HG02571 (cell line): ENCODE measurements around the gene SCUBE1.
"Not testable (repeated sequence)": the region's sequence is repeated elsewhere in the genome, so short reads cannot be mapped to it uniquely, and the experiment has no call there.

Experiments used
- ATAC-seq: cut with Tn5 transposase; IDR thresholded peaks from one replicate; pipeline ENCODE4 v1.9.1; 2021; ENCODE audit warnings: mild to moderate bottlenecking, moderate library complexity; ENCODE audit not compliant: unreplicated experiment

The SCUBE1 gene

DNA sequence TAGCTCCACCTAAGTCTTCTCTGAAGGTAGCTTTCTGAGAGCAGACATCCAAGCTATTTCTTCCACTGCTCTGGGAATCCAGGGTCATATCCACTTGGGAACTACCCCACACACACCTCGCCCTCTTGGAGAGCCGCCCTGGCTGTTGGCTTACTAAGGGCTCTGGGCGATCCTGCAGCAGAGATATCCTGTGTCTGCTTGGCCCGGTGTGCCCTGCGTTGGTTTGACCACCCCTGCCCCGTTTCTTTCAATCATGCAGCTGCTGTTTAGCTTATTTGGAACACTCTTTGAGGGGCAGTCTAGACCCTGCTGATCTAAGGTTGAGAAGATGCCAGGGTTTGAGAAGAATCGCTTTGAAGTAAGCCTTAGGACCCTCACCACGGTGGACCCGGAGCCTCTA is 17.4 kb upstream of the SCUBE1 start:
- no peak for ATAC-seq

DNA sequence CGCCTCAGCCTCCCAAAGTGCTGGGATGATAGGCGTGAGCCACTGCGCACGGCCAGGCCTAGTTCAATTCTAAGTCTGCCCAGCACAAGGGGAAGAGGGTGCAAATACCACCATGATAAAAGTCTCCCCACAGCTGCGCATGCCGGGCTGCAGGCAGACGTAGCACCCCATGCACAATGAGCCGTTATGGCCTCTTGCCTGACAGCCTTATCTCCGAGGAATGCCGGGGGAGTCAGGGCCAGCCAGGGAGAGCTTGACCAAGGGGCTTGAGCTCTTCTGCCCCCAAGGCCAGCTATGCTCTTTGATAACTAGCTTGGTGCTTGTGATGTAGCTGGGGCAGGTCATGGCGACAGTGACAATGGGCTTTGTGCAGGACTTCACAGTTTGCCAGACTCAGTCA is 13.7 kb upstream of the SCUBE1 start:
- ATAC-seq = no peak

DNA sequence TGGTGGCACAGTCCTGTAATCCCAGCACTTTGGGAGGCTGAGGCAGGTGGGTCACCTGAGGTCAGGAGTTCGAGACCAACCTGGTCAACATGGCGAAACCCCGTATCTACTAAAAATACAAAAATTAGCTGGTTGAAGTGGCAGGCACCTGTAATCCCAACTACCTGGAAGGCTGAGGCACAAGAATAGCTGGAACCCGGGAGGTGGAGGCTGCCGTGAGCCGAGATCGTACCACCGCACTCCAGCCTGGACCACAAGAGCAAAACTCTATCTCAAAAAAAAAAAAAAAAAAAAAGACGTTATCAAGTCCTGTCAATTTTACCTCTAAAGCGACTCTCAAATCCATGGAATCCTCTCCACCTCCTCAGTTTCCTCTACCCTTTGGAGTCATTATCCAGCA is 12.5 kb upstream of the SCUBE1 start:
- not testable (repeated sequence) for ATAC-seq

GRCh38 chr22:43351966-43352345 is 8.8 kb upstream of the SCUBE1 start:
- ATAC-seq = no peak

DNA sequence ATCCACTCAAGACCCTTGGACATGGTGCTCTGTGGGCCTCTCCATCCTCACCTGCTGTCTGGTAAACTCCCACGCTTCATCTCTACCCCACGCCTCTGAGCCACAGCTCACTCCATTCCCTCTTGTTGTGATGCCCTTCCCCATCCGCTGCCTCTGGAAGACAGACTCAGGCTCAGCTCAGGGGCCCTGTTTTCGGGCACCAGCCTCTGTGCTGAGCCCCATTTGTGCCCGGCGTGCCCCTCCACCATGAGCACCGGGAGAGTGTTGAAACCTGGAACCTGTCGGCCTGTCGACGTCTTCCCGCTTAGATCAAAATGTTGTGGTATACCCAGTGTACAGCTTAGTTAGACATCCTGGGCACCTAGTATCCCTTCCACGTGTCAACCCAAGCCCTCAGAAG is 6.5 kb upstream of the SCUBE1 start:
- no peak for ATAC-seq

- no peak for ATAC-seq
Measured at GRCh38 chr22:43346521-43346929, 3.4 kb upstream of the SCUBE1 start.

DNA sequence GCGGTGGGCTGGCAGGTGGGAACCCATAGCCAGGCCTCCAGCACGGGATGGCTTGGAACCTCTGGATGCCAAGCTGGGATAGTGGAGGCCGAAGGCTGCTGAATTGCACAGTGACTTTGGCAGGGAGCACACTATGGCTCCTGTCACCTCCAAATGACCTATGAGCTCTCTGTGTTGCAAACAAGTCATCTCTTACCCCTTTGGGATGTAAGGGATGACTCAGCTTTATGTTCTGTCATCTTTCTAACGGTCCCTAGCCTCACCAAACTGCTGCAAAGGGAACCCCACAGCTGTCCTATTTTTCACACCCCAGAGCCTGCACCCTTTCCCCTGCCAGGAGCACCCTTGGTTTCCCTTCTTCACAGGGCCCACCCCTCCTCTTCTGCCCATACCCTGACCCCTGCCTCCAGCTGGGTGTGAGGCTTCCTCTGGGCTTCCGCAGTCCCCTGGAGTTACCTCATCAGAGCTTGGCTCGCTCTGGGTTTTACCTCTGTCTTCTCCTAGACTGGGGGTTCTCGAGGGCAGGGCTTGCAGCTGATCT is 2.7 kb upstream of the SCUBE1 start:
- ATAC-seq = no peak

- no peak for ATAC-seq
Measured at GRCh38 chr22:43345356-43345755, 2.2 kb upstream of the SCUBE1 start.

GRCh38 chr22:43344520-43344787 is 1.3 kb upstream of the SCUBE1 start:
- ATAC-seq = no peak

DNA sequence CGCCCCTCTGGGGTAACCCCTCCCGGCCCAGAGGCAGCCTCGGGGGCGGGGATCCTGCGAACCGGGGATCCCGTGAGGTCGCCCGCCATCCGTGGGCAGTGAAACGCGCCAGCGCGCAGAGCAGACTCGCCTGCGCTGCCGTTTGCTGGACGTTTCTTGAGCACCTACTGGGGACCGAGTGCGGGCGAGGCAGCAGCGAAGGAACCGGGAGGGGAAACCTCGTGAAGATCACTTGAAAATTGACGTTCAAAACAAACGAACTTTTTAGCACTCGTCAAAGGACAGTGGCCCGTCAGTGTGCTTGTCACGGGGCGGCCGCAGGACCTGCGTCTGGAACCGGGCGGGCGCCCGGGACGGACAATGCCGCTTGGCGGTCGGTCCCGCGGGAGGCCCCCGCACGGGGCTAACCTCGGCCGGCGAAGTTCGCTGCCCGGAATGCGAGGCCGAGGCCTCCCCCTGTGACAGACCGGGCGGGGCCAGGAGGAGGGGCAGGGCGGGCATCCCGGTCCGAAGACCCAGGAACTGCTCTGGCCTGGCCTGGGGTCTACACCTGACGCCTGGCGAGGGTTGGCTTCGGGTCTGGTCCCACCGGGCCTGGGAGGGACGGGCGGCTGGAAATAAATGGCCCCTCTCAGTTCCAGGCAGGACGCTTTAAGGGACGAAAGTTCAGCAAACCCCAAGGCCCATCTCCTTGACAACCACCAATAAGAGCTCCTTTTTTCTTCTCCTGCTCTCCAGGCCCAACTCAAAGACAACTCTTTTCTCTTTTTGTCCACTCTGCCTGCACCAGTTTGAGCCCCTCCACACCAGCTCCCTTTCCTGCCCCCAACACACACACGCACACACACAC is 723 bp upstream of the SCUBE1 start:
- ATAC-seq = no peak

DNA sequence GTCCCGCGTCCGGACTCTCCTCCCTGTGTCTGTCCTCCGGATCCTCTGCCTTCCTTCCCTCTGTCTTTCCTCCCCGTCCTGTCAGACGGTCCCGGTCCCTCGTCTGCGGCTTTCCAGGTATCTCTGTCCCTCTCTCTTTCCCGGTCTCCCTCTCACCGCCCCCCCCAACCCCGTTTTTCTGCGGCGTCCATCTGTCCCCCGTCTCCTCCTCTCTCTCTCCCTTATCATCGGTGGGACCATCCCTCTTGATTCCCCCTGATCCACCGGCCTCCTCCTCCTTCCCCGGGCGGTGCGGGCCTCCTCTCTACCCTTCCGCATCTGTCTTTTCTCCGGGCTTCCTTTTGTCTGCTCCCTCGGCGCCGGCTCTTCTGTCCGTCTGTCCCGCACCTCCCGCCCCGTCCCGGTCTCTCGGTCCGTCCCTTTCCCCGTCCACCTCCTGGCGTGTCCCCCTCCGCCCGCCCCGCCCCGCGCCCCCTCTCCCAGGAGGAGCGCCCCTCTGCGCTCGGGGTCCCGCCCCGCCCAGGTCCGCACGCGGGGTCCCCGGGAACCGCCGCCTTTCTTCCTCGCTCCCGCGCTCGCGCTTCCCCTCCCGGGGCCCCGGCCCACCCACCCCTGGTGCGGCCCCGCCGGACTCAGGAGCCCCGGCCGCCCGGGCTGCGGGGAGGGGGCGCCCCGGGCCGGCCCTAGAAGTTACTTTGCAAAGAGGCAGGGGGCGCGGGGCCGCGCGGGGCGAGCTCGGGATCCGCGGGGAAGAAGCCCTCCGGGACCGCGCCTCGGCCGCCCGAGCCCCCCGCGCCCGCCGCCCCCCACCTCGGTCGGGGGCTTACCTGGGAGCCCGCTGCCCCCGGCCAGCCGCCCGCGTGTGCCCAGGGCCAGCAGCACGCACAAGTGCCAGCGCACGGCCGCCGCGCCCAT is 568 bp downstream of the SCUBE1 start:
- no peak for ATAC-seq

DNA sequence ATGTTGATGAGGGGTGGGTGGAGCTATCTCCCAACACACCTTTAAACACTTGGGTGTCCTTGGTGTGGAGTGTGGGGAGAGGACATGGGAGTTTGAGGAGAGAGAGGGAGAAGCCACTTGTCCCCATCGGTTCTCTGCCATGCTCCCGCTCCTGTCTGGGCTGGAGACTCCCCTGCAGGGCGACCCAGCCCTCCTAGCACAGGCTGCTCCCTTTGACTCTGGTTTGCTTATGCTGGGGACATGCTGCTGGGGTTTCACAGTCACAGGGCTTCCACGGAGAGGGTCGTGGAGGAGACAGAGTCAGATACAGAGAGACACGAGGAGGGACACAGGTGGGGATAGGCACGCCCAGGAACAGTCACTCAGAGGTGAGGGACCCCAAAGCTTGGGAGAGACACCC is 1.6 kb downstream of the SCUBE1 start:
- no peak for ATAC-seq

DNA sequence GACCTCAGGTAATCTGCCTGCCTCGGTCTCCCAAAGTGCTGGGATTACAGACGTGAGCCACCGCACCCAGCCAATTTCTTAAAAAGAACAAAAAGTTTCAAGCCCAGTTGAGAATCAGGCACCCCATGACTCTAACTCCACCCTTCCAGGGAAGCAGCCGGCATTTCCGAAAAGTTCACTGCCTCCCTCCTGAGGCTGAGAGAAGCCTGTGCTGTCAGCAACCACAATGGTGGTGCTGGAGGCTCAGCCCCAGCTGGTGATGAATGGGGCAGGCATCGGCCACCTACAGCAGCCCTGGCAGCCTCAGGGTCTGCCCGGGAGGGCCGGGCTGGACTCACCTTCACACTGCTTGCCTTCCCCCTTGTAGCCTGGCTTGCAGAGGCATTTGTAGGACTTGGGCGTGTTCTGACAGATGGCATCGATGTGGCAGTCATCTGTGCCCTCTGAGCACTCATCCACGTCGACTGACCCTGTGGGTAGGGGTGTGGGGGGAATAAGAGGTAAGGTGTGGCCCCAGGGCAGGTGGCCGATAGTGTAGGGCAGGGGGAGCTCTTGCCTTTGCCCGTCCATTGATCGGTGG is 4.3 kb downstream of the SCUBE1 start:
- ATAC-seq = no peak

DNA sequence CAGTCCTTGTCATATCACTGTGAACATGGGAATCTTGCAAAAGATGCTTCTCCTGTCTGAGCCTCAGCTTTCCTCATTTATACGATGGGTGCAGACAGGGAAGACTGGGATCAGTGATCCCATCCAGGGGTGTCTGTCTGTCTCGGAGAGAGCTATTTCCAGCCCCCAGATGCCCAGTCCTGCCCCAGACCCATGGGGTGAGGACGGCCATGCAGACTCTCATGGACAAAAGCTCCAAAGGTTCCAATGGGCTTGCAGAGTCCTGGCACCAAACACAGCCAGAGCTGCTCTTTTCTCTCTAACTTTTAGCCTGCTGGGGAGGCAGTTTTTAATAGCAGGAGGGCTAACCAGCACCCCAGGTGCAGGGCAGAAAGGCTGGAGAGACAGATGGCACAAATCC is 5.2 kb downstream of the SCUBE1 start:
- no peak for ATAC-seq

- no peak for ATAC-seq
Measured at GRCh38 chr22:43337385-43337784, 5.8 kb downstream of the SCUBE1 start.

GRCh38 chr22:43334378-43334777 is 8.8 kb downstream of the SCUBE1 start:
- no peak for ATAC-seq

DNA sequence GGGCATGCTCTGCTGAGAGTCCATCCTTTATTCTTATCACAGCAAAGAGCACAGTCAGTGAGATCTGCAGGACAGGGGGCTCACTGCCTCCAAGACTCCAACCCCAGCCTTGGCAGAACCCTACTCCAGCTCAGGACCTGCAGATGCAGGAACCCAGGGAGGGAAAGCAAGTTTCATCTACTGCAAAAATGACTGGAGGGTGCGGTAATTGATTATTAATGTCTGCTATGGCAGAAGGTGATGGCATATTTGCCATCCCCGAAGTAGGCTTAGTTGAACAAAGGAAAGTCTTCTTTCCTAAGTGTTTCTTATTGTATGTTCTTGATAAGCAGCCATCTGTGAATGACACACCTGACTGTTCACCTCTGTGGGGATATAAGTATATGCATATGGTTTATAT is 9.2 kb downstream of the SCUBE1 start:
- ATAC-seq = no peak

GRCh38 chr22:43333156-43333555 is 10.0 kb downstream of the SCUBE1 start:
- no peak for ATAC-seq

- ATAC-seq = no peak
Measured at GRCh38 chr22:43331698-43332097, 11.5 kb downstream of the SCUBE1 start.

DNA sequence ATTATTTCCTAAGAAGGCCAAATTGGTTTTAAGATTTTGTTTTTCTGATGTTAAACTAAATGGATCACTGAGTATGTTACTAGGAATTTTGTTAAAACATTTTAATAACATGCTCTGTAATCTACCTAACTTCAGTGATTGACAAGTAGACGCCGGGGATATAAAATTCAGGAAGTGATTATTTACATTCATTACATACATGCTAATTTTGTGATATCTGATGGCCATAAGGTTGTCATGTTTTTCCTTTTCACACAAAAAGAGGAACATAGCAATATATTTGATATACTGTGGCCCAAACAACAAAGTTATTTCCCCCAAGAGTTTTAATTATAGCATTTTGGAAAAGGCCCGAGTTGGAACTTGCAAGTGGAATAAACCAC is 12.1 kb downstream of the SCUBE1 start:
- ATAC-seq = no peak

GRCh38 chr22:43330178-43331068 is 12.7 kb downstream of the SCUBE1 start:
- ATAC-seq = no peak
